ENCODE measurements around the gene IL37.

Gene IL37

GRCh38 chr2:112879491-112880041 is 31.4 kb upstream of the IL37 start:
- no peaks in the 10 kb centered on the region for H3K27me3 ChIP-seq (ENCODE audit: insufficient read depth, low read length)
- no peaks in the 10 kb centered on the region for H3K9me3 ChIP-seq (ENCODE audit: insufficient read depth, low read depth, low read length)
- H3K4me3 ChIP-seq (ENCODE audit: low read length) = no peak overlapping the region
- H3K36me3 ChIP-seq (ENCODE audit: insufficient read depth, low read length) = no peaks in the 10 kb centered on the region
- no peaks in the 10 kb centered on the region; the same call in none of the 2 replicates for H3K4me1 ChIP-seq (ENCODE audit: insufficient read depth, low read length)
- WGBS = 97% methylated on average over 6 of the region's 6 CpGs
- no peak overlapping the region for H3K27ac ChIP-seq (ENCODE audit: low read depth, low read length)
- H3K9ac ChIP-seq (ENCODE audit: low read depth, low read length) = no peak overlapping the region

GRCh38 chr2:112880091-112880531 is 30.9 kb upstream of the IL37 start:
- no peaks in the 10 kb centered on the region for H3K9me3 ChIP-seq (ENCODE audit: insufficient read depth, low read depth, low read length)
- H3K4me1 ChIP-seq (ENCODE audit: insufficient read depth, low read length) = no peaks in the 10 kb centered on the region; the same call in none of the 2 replicates
- no peak overlapping the region for H3K9ac ChIP-seq (ENCODE audit: low read depth, low read length)
- H3K36me3 ChIP-seq (ENCODE audit: insufficient read depth, low read length) = no peaks in the 10 kb centered on the region
- H3K4me3 ChIP-seq (ENCODE audit: low read length) = no peak overlapping the region
- no peaks in the 10 kb centered on the region for H3K27me3 ChIP-seq (ENCODE audit: insufficient read depth, low read length)
- H3K27ac ChIP-seq (ENCODE audit: low read depth, low read length) = no peak overlapping the region
- 91% methylated on average over 5 of the region's 5 CpGs for WGBS

- Histone ChIP-seq H3K9me3 (ENCODE audit: insufficient read depth, low read depth, low read length) (no peaks in the 10 kb centered on the region), H3K27me3 (ENCODE audit: insufficient read depth, low read length) (no peaks in the 10 kb centered on the region), H3K36me3 (ENCODE audit: insufficient read depth, low read length) (no peaks in the 10 kb centered on the region), H3K9ac (ENCODE audit: low read depth, low read length) (no peak overlapping the region), H3K4me3 (ENCODE audit: low read length) (no peak overlapping the region), H3K4me1 (ENCODE audit: insufficient read depth, low read length) (no peaks in the 10 kb centered on the region; the same call in none of the 2 replicates), H3K27ac (ENCODE audit: low read depth, low read length) (no peak overlapping the region)
- 86% methylated on average over 7 of the region's 7 CpGs for WGBS
These were observed 30.3 kb upstream of the IL37 start for GRCh38 chr2:112880696-112881095.

GRCh38 chr2:112881217-112881985 is 29.6 kb upstream of the IL37 start:
- Histone ChIP-seq H3K4me1 (ENCODE audit: insufficient read depth, low read length) (no peaks in the 10 kb centered on the region; the same call in none of the 2 replicates), H3K36me3 (ENCODE audit: insufficient read depth, low read length) (no peaks in the 10 kb centered on the region), H3K27ac (ENCODE audit: low read depth, low read length) (no peak overlapping the region), H3K9me3 (ENCODE audit: insufficient read depth, low read depth, low read length) (no peaks in the 10 kb centered on the region), H3K27me3 (ENCODE audit: insufficient read depth, low read length) (no peaks in the 10 kb centered on the region), H3K9ac (ENCODE audit: low read depth, low read length) (no peak overlapping the region), H3K4me3 (ENCODE audit: low read length) (no peak overlapping the region)
- 94% methylated on average over 5 of the region's 5 CpGs for WGBS

GRCh38 chr2:112883669-112884068 is 27.3 kb upstream of the IL37 start:
- no peaks in the 10 kb centered on the region for H3K27me3 ChIP-seq (ENCODE audit: insufficient read depth, low read length)
- H3K27ac ChIP-seq (ENCODE audit: low read depth, low read length) = no peak overlapping the region
- H3K4me3 ChIP-seq (ENCODE audit: low read length) = no peak overlapping the region
- no peak overlapping the region for H3K9ac ChIP-seq (ENCODE audit: low read depth, low read length)
- no peaks in the 10 kb centered on the region; the same call in none of the 2 replicates for H3K4me1 ChIP-seq (ENCODE audit: insufficient read depth, low read length)
- H3K36me3 ChIP-seq (ENCODE audit: insufficient read depth, low read length) = no peaks in the 10 kb centered on the region
- H3K9me3 ChIP-seq (ENCODE audit: insufficient read depth, low read depth, low read length) = no peaks in the 10 kb centered on the region
- 93% methylated on average over 2 of the region's 2 CpGs for WGBS

GRCh38 chr2:112884869-112885505 is 26.0 kb upstream of the IL37 start:
- 44% methylated on average over 6 of the region's 6 CpGs for WGBS
- Histone ChIP-seq H3K36me3 (ENCODE audit: insufficient read depth, low read length) (no peaks in the 10 kb centered on the region), H3K27me3 (ENCODE audit: insufficient read depth, low read length) (no peaks in the 10 kb centered on the region), H3K4me1 (ENCODE audit: insufficient read depth, low read length) (no peaks in the 10 kb centered on the region; the same call in none of the 2 replicates), H3K4me3 (ENCODE audit: low read length) (no peak overlapping the region), H3K9me3 (ENCODE audit: insufficient read depth, low read depth, low read length) (no peaks in the 10 kb centered on the region), H3K9ac (ENCODE audit: low read depth, low read length) (no peak overlapping the region), H3K27ac (ENCODE audit: low read depth, low read length) (no peak overlapping the region)

GRCh38 chr2:112885506-112885902 is 25.5 kb upstream of the IL37 start:
- H3K27me3 ChIP-seq (ENCODE audit: insufficient read depth, low read length) = no peaks in the 10 kb centered on the region
- H3K9me3 ChIP-seq (ENCODE audit: insufficient read depth, low read depth, low read length) = no peaks in the 10 kb centered on the region
- H3K4me1 ChIP-seq (ENCODE audit: insufficient read depth, low read length) = no peaks in the 10 kb centered on the region; the same call in none of the 2 replicates
- WGBS = 91% methylated on average over 4 of the region's 4 CpGs
- no peaks in the 10 kb centered on the region for H3K36me3 ChIP-seq (ENCODE audit: insufficient read depth, low read length)
- H3K9ac ChIP-seq (ENCODE audit: low read depth, low read length) = no peak overlapping the region
- no peak overlapping the region for H3K27ac ChIP-seq (ENCODE audit: low read depth, low read length)
- no peak overlapping the region for H3K4me3 ChIP-seq (ENCODE audit: low read length)

GRCh38 chr2:112886291-112886690 is 24.7 kb upstream of the IL37 start:
- no peaks in the 10 kb centered on the region for H3K36me3 ChIP-seq (ENCODE audit: insufficient read depth, low read length)
- no peaks in the 10 kb centered on the region; the same call in 1 of the 2 replicates for H3K4me1 ChIP-seq (ENCODE audit: insufficient read depth, low read length)
- H3K27me3 ChIP-seq (ENCODE audit: insufficient read depth, low read length) = no peaks in the 10 kb centered on the region
- no peaks in the 10 kb centered on the region for H3K9me3 ChIP-seq (ENCODE audit: insufficient read depth, low read depth, low read length)
- WGBS = 91% methylated on average over 2 of the region's 2 CpGs
- no peak overlapping the region for H3K9ac ChIP-seq (ENCODE audit: low read depth, low read length)
- no peak overlapping the region for H3K4me3 ChIP-seq (ENCODE audit: low read length)
- H3K27ac ChIP-seq (ENCODE audit: low read depth, low read length) = no peak overlapping the region

GRCh38 chr2:112887964-112888749 is 22.8 kb upstream of the IL37 start:
- 91% methylated on average over 2 of the region's 2 CpGs for WGBS
- Histone ChIP-seq H3K9ac (ENCODE audit: low read depth, low read length) (no peak overlapping the region), H3K4me3 (ENCODE audit: low read length) (no peak overlapping the region), H3K27ac (ENCODE audit: low read depth, low read length) (no peak overlapping the region), H3K9me3 (ENCODE audit: insufficient read depth, low read depth, low read length) (no peaks in the 10 kb centered on the region), H3K4me1 (ENCODE audit: insufficient read depth, low read length) (no peaks in the 10 kb centered on the region; the same call in 1 of the 2 replicates), H3K27me3 (ENCODE audit: insufficient read depth, low read length) (no peaks in the 10 kb centered on the region), H3K36me3 (ENCODE audit: insufficient read depth, low read length) (no peaks in the 10 kb centered on the region)

- no peaks in the 10 kb centered on the region for H3K9me3 ChIP-seq (ENCODE audit: insufficient read depth, low read depth, low read length)
- no CpG with 5 or more reads among the region's 1 CpG for WGBS
- no peaks in the 10 kb centered on the region for H3K36me3 ChIP-seq (ENCODE audit: insufficient read depth, low read length)
- no peak overlapping the region for H3K27ac ChIP-seq (ENCODE audit: low read depth, low read length)
- H3K9ac ChIP-seq (ENCODE audit: low read depth, low read length) = no peak overlapping the region
- H3K27me3 ChIP-seq (ENCODE audit: insufficient read depth, low read length) = no peaks in the 10 kb centered on the region
- no peak overlapping the region for H3K4me3 ChIP-seq (ENCODE audit: low read length)
- no peaks in the 10 kb centered on the region for H3K4me1 ChIP-seq (ENCODE audit: insufficient read depth, low read length)
These were observed 21.0 kb upstream of the IL37 start for GRCh38 chr2:112889976-112890375.
